HL-60 (cell line): ENCODE results near the gene CEP19.

Experiments used
- POLR2AphosphoS5 ChIP-seq: IDR thresholded peaks from 2 replicates; pipeline ENCODE4 v1.6.1; 2012; ENCODE audit warnings: low read depth
- SPI1 ChIP-seq: IDR thresholded peaks from 2 replicates; pipeline ENCODE4 v1.6.1; 2012; ENCODE audit warnings: low read depth, mild to moderate bottlenecking, borderline replicate concordance
- TF ChIP-seq, protein P1 (sequence below): IDR thresholded peaks from one replicate; pipeline ENCODE4 v1.5.1; 2011; ENCODE audit warnings: low read length, control low read depth, inconsistent platforms; ENCODE audit not compliant: insufficient read depth
- TF ChIP-seq, protein P2 (sequence below): IDR thresholded peaks from 2 replicates; pipeline ENCODE4 v1.6.1; 2012; ENCODE audit warnings: low read depth; ENCODE audit not compliant: insufficient replicate concordance

DNA sequence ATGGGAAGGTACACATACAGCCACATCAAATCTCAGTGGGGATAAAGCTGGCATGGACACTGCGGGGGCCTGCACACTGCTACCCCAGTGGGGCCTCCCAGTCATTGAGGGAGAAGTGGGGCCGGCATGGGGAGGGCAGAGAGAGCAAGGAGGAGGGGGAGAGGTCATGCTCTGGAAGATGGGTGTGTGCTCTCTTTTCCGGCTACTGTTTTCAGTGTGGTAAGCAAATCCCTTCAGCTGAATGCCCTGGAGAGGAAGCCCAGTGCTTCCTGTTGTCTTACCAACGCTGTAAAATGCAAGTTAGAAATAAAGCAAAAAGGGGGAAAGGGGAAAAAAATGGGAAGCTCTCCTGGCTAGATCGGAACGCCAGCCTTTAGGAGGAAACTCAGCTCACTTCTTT, 41.7 kb downstream of the CEP19 start:
- TF ChIP-seq, protein P1, sequence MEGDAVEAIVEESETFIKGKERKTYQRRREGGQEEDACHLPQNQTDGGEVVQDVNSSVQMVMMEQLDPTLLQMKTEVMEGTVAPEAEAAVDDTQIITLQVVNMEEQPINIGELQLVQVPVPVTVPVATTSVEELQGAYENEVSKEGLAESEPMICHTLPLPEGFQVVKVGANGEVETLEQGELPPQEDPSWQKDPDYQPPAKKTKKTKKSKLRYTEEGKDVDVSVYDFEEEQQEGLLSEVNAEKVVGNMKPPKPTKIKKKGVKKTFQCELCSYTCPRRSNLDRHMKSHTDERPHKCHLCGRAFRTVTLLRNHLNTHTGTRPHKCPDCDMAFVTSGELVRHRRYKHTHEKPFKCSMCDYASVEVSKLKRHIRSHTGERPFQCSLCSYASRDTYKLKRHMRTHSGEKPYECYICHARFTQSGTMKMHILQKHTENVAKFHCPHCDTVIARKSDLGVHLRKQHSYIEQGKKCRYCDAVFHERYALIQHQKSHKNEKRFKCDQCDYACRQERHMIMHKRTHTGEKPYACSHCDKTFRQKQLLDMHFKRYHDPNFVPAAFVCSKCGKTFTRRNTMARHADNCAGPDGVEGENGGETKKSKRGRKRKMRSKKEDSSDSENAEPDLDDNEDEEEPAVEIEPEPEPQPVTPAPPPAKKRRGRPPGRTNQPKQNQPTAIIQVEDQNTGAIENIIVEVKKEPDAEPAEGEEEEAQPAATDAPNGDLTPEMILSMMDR: no peak
- TF ChIP-seq, protein P2, sequence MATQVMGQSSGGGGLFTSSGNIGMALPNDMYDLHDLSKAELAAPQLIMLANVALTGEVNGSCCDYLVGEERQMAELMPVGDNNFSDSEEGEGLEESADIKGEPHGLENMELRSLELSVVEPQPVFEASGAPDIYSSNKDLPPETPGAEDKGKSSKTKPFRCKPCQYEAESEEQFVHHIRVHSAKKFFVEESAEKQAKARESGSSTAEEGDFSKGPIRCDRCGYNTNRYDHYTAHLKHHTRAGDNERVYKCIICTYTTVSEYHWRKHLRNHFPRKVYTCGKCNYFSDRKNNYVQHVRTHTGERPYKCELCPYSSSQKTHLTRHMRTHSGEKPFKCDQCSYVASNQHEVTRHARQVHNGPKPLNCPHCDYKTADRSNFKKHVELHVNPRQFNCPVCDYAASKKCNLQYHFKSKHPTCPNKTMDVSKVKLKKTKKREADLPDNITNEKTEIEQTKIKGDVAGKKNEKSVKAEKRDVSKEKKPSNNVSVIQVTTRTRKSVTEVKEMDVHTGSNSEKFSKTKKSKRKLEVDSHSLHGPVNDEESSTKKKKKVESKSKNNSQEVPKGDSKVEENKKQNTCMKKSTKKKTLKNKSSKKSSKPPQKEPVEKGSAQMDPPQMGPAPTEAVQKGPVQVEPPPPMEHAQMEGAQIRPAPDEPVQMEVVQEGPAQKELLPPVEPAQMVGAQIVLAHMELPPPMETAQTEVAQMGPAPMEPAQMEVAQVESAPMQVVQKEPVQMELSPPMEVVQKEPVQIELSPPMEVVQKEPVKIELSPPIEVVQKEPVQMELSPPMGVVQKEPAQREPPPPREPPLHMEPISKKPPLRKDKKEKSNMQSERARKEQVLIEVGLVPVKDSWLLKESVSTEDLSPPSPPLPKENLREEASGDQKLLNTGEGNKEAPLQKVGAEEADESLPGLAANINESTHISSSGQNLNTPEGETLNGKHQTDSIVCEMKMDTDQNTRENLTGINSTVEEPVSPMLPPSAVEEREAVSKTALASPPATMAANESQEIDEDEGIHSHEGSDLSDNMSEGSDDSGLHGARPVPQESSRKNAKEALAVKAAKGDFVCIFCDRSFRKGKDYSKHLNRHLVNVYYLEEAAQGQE: no peak
- TF ChIP-seq SPI1 (no peak), POLR2AphosphoS5 (no peak)
